Activated CD4-positive, alpha-beta T cell treated with anti-CD3 and anti-CD28 coated beads, Interleukin-2, amount 50 U/mL, for 1 hour (primary cell): Measurements from ENCODE around the gene DUOXA1.
"Not testable (repeated sequence)": the region's sequence is repeated elsewhere in the genome, so short reads cannot be mapped to it uniquely, and the experiment has no call there.

Experiments used
- DNase-seq: peaks from one replicate; pipeline ENCODE4 v3.0.0-alpha.2; 2020

The DUOXA1 gene

DNA sequence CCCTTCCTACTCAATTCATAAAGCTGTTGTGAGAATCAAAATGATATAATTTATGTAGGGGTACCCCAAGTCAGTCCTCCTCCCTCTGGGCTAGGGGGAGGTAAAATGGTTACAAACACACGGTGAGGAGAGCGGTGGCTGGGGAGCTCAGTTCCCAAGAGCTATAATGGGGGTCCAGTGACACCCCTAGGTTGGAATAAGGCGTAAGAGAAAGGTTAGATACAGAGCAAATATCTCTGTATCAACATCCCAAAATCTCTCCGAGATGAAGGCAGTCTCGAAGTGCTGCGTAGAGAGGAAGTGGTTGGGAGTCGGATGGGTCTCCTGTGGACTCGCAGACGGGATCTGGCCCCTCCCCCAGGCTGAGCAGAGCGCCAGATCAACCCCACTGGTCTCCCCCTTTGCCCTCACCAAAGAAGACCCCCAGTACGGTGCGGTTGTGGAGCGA, 17.5 kb downstream of the DUOXA1 start:
- no peak for DNase-seq

DNA sequence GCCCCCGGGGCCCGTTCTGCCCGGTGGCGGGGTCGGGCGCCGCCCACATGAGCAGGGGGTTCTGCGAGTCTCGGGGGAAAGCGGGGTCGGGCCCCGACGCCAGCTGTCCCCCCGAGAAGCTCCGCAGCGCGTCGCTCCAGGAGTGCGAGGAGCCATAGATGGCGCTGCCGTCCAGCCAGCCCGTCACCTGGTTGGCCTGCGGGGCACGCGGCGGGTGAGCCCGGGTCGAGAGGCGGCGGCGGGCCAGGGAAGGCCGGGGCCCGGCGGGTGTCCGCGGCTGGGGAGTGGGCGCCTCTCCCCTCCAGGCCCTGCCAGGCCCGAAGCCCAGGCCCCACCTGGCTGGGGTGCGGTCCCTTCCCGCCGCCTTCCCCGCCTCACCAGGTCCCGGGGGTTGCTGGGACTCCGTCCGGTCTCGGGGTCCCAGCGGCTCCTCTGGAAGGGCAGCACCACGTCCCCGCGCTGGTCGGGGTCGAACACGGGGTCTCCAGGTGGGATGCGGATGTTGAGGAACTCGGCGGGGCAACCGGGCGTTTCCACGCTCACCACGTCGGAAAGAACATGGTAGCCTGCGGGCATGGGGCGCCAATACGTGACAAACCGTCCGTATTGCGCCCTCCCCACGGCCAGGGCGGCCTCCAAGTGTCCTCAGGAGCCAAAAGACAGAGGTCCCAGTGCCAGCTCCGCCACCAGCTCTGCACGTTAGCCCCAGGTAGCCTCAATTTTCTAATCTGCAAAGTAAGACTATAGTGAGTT, 18.1 kb downstream of the DUOXA1 start:
- DNase-seq: no peak

DNA sequence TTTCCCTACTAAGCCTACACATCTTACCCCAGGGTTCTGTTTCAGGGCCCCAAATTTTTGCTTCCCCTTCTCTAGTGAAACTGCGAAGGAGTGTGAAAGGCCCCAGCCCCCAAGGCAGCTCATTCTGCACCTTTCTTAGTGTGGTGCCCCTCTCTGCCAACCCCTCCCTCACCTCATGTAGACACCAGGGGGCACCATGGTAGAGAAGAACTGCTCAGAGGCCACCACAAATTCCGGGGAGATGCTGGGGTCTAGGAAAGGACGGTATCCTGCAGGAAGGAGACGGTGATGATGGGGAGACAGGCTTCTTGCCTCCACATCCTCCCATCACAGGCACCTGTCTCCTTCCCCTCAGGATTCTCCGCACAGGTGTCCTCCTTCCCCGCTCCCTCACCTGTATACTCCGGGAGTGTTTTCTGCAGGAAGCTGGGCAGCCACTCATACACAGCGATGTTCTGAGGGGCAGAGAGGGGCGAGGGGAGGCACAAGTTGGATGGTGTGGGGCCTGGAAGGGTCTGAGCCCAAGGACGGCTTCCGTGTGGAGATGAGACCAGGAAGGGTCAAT, 19.3 kb downstream of the DUOXA1 start:
- no peak for DNase-seq

DNA sequence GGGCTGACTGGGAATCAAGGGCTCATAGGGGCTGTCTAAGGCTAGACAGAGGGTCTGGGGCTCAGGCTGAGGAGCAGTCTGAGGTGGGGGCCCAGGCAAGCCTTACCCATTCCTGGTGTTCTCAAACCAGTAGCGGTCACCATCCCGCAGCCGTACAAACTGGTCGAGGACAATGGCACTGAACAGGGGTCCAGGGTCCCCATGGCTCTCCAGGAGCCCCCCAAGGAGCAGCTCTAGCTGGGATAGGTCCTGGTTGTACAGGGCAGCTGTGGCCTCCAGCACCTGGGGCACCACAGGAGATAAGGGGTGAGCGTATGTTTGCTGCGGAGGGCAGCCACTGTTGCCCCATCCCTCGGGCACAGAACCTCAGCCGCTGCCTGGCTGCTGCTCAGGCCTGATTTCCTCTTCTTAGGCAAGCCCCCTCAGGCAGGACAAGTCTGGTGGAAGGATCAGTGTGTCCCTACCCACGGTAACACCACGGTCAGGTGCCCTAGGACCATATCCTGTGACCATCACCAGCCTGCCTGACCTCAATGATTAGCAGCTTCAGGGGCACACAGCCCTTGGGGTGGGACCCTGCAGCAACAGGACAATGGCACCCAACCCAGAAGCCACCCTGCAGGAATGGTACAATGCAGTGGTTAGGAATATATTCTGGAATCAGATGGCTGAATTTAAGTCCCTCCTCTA, 21.6 kb downstream of the DUOXA1 start:
- DNase-seq: no peak

DNA sequence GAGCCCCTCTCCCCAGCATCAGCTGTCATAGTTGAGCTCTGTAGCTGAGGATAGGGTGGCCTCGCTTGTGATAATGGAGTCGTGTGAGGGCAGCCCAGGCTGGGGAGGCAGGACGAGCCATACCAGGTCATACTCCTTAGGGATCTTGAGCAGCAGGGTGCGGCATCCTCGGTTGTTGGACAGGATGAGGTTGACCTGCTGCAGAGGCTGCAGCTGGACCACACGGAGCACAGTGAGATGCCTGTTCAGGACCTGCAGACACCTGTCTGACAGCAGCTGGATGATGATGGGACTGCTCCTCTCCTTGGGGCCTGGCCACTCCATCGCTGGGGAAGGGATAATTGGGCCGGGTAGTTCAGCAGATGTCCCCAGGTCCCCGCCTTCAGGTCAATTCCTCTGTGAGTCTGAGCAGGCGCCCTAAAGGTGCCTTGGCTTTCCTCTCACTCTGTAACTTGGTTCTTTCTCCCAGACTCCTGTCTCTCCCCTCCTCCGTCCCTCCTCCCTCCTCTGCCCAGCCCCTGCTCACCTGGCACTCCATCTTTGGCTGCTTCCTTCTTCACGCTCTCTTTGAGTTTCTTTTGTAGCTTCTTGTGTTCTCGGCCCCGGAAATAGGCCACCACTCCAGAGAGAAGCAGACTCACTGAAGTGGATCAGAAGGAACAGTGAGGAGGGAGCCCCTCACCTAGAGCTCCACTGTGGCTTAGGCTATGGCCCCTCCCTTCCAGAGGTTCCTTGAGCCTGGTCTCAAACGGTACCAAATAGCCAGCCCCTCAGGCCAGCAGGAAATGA, 23.5 kb downstream of the DUOXA1 start:
- DNase-seq: no peak

DNA sequence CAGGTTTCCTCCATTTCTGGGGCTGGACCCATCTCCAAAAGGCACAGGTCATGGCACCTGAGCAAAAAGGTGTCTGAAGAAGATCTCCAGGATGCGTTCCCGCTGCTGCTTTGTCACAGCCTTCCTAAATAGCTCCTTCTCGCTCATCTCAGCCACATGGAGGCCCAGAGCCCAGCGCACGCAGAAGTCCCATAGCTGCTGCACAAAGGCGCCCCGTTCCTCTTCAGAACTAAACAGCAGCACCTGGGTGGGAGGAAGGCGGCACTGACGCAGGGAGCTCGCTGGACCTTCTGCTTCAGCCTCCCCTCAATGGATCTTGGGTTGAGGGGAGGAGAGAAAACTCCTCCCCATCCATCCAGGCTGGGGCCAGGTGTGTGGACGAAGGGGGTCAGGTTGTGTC, 24.1 kb downstream of the DUOXA1 start:
- no peak for DNase-seq

DNA sequence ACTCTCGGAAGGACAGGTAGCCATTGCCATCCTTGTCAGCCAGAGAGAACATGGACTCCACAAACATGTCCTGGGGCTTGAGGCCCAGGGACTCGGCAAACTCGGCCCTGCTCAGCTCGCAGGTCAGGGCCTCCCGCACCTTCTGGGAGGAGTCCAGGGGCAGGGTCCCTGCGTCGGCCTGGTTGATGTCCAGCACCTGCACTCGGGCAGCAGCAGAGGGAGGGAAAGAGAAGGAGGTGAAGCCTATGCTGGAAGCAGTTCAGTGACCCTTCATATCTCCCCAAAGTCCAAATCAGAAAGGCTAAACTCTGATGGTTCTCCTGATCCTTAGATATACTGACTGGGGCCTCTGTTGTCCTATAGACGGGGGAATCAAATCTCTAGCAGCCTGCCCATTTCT, 25.5 kb downstream of the DUOXA1 start:
- DNase-seq: not testable (repeated sequence)

DNA sequence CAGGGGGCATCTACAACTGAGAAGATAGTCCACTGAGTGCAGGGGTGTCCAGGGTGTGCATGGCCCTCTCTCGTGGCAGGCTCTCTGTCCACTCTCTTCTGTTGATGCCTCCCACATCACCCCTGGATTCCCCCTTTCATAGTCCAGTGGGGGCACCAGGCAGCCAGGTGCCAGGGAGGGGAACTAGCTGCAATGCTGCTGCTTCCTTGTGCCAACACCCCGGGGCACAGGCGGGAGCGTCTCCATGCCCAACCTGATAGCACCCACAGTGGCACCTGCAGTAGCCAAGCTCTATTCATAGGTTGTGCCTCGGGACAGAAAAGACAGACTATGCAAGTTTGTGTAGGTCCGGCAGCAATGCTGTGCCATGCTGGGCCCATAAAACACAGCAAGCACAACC, 27.5 kb downstream of the DUOXA1 start:
- no peak for DNase-seq

DNA sequence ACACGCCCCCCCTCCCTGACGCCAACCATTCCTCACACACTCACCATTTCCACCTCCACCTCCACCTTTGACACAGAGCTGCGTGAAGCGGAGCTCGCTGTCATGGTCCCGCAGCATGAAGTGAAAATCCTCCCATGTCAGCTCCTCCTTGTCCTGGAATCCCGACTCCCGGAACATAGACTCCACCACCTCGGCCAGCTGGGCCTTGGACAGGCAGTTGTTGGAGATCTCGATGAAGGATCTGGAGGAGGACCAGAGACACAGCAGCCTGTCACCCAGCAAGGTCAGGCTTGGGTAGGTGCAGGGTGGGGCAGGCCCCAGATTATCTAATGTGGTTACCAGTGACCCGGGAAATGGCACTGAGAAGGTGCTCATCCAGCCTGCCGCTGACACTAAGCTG, 27.9 kb downstream of the DUOXA1 start:
- DNase-seq: no peak

DNA sequence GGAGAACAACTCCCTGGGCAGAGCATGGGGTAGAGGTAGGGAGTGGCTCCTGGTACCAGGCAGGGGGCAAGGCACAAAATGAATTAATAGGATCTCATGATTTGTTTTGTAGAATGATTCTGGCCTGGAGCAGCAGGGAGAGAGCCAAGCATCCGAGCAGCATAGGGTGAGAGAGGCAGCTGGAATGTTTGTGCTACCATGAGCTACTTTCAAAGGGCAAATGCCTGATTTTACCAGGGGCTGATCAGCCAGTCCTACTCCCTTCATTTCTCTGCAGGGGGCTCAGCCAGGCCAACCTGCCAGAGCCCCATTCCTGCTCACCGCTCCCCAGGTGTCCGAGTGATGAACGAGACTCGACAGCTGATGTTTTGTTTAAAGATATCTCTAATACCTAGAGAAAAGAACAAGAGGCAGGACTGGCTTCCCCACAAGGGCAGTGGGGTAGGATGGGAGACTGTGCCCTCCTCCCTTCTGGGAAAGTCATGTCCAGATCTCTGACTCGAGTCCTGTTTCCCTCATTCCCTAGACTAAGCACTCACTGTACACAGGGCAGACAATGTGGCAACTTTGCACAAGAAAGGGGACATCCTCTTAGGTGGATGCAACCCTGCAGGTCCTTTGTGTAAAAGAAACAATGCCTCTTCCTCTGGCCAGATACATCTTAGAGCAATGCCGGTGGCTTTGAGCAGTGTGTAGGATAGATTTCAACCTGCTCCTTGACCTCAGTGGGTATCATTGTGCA, 28.6 kb downstream of the DUOXA1 start:
- DNase-seq: no peak

DNA sequence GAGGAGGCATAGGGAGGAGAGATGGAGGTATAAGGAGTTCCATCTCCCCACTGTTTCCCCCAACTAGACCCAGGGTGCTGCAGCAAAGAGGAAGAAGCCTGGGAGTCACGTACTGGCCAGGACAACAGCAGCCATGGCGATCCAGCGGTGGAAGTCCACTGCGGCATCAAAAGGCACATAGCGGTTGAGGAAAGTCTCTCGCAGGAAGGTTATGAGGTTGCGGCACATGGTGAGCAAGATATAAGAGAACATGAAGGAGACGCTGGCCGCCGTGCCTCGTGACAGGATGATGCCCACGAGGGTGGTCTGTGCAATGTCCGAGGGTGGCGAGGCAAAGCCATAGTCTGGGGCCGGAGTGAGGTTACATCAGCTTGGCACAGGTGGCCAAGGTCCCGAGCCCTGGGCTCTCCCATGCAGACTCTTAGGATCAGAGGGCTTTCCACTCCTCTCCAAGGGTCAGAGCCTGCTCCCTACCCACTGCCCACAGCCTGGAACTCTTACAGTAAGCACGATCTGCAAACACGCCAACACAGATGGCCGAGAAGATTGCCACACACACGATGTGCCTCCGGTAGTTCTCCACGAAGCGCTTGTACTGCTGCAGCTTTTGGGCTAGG, 30.0 kb downstream of the DUOXA1 start:
- no peak for DNase-seq

DNA sequence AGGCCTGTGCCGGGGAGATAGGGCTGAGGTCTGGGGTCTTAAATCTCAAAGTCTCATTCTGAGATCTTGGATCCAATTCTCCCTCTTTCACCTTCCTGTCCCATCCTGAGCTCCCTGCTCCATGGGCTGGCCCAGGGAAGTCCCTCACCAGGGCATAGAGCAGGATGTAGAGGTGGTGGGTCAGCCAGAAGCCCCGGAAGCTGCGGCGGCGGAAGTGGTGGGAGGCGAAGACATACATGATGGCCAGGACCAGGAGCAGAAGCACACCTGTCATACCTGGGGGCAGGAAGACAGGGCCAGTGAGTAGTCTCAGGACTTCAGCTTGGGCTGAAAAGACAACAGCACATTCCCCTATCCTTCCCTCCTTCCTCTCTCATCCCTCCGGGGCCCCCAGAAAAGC, 32.2 kb downstream of the DUOXA1 start:
- no peak for DNase-seq

DNA sequence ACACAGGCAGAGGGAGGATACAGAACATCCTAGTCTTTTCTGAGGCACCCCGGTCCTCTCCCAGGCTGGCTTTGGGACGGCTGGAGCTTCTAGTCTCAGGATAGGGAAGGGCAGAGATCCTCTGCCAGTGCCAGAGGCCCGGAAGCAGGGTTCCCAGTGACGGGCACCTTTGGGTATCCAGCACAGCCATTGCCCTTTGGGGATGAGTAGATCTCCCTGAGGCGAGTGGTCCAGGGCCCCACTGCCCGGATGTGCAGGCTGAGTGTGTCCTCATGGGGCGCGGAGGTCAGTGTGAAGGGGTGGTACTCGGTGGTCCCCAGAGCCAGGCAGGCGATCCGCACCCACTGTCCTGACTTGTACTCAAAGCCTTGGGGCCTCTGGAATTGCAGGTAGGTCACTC, 34.0 kb downstream of the DUOXA1 start:
- no peak for DNase-seq

DNA sequence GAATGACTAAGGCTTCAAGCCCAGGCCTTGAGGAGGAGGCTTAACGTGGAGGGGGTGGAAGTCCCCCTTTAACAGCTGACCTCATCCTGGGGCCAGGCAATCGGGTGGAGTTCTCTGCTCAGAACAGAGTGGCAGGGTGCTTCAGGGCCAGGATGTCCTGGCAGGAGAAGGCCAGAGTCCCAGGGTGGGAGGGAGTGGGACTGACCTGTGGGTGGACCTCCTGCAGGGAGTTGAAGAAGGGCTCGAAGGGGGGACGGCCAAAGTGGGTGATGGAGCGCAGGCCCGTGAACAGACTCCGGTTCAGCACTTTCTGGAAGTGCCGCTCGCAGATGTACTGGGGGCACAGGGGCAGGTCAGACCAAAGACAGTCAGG, 35.3 kb downstream of the DUOXA1 start:
- DNase-seq: no peak

DNA sequence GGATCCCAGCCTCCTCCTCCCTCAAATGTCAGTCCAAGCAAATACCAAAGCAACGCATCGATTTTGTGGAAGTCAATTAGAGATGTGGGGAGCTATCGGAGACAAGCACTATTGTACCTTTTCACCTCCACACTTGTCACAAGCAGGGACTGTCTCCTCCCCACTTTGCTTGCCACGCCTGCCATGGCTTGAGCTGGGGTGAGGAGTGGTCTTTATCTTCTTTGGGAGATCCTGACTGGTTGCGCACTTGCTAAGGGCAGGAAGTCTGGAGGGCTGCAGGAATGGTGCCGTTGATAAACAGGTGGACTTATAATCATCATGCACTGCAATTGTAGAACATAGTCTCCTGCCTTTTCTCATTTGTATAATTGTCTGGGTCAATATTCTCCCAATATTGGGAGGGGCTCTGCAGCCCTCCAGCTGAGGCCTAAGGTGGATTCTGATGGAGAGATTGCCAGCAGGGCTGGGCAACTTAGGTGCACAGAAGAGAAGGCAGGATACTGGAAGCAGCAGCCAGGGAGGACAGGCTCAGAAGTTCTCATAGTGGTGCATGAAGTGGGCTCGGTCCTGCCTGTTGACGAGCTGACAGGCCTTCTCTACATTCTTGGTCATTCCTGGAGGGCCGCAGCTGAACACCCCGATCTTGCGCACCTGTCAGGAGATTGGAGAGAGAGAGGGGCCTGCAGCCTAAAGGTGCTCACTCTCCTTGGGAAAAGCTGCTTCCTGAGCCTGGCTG, 35.9 kb downstream of the DUOXA1 start:
- DNase-seq: no peak

DNA sequence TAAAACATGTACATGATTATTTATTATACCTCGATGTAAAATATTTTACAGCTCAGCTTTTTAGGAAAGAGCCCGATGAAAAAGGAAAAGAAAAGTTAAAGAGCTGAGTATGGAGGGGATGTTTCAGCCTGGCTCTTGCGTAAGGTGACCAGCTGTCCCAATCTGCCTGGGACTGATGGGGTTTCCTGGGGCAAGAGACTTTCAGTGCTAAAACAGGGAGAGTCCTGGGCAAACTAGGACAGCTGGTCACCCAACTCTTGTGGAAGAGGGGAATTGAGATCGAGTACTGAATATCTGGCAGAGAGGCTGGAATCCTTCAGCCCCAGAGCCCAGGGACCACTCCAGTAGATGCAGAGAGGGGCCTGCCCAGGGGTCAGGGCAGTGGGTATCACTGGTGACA, 36.7 kb downstream of the DUOXA1 start:
- DNase-seq: no peak

DNA sequence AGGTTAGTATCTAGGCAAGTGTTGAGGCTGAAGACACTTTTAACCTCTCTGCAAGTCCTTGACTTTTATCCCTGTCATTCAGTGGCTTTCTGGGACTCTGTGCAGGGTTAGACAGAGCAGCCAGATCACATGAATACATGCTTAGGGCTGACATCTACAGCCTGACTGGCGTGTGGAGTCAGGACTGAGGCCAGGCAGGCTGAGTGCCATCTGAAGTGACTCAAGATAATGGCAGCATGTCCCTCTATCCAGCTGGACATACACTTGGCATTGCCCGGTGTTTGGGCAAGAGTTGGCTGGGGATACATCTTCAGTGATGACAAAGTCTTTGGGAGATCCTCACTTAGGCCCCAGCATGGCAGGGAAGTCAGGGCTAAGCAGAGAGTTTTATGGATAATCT, 38.1 kb downstream of the DUOXA1 start:
- no peak for DNase-seq

DNA sequence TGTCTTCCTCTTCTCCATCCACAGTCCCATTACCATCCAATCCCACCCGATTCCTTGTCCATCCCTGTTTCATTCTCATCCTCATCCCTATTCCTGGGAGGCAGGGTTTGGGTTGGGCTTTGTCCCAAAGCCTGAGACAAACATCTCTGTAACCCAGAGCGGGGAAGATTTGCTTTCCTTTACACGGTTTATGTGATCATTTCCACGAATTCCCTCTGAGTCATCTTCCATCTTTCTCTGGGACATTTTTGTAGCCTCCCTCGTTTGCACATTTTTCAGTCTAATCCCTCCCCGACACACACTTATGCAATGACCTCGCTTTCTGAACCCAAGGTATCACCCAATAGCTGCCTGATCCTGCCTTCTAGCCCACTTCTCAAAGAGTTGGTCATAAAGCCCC, 38.5 kb downstream of the DUOXA1 start:
- DNase-seq: no peak

DNA sequence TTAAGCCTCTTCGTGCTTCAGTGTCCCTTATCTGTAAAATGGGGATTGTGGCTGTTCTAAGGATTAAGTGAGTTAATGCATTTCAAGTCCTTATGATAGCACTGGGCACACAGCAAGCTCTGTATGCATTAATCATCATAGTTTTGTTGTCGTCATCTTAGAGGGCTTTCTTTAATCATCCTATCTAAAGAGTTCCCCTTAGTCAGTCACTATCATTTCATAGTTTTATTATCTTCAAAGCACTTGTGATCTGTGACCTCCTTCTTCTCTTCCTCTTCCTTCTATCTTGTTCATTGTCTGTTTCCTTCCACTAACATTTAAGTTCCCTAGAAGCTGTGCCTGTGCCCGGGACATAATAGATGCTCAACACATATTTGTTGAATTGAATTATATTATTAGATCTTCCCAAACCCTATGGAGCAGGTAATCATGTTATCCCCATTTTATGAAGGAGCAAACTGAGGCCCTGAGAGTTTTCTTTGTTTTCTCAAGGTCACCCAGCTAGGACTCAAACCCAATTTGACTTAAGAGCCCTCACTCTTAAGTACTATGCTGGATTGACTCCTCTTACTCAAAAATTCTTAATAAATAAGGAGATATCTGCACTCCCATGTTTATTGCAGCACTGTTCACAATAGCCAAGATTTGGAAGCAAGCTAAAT, 39.8 kb downstream of the DUOXA1 start:
- no peak for DNase-seq

DNA sequence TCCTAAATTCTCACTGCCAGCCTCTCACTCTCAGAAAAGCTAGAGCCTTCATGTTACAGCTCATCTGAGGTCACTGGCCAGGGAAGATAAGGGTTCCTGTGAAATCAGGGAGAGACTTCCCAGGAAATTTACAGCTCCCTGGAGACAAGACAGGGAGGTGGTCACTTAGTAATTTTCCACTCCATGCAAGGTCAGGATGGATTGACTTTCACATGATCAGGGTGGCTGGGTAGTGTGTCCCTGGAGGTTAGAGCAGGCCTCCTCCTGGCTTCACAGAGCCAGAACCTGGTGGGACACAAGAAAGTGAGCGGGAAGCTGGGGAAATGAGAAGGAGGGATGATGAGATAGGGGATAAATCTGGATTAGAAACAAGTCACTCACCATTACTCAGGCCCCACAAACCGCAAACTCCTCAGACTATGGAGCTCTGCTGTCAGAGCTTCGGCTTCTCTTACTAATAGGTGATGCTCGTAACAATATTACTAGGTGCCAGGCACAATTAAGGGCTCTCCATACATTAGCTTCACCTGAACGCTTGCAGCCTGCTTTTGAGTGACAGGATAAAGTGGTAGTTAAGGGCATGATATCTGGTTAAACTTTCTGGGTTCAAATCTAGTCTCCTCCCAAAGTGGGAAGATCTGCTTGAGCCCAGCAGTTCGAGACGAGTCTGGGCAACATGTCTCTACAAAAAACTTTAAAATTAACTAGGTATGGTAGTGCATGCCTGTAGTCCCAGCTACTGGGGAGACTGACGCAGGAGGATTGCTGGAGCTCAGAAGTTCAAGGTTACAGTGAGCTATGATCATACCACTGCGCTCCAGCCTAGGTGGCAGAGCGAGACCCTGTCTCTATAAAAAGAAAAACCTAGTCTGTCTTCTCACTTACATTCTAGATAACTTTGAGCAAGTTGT, 40.6 kb downstream of the DUOXA1 start:
- DNase-seq: no peak
